ENCODE results near the gene ATP6V0D1.
A peak's percentile ranks its signal among the peaks of the same experiment; 100 is the strongest.

ATP6V0D1 gene

GRCh38 chr16:67406111-67406971, 74.6 kb downstream of the ATP6V0D1 start:
- DNase-seq (ENCODE audit: low read depth), result no peak
- no peak overlapping the region for H3K4me3 ChIP-seq (ENCODE audit: low read depth, low read length)
- TF ChIP-seq CTCF (IDR thresholded peaks at IDR 0.05; ENCODE audit: control insufficient read depth, extremely low read depth, insufficient read depth), result no peak

GRCh38 chr16:67405336-67405735, 75.6 kb downstream of the ATP6V0D1 start:
- TF ChIP-seq CTCF (IDR thresholded peaks at IDR 0.05; ENCODE audit: control insufficient read depth, extremely low read depth, insufficient read depth), result no peak
- H3K4me3 ChIP-seq (ENCODE audit: low read depth, low read length), result no peak overlapping the region
- DNase-seq (ENCODE audit: low read depth), result no peak

DNA sequence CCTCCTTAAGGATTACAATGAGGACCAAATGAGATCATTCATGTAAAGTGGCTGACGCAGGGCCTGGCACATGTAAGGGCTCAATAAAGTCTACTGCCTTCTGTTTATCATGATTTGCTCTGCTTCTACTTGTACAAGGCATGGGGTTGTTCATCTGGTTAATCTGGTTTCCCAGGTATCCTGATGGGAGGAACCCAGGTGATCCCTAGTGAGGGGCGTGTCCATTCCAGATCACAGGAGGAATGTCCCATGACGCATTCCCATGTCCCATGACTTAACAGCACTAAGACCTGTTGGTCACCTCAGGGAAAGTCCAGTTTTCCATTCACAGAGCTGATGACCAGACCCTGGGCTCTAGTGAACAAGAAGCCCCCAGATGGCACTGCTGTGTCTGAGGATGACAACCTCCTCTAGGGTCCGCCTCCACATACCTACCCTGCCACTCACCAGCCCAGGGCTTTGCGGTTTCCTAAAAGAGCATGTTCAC, 76.2 kb downstream of the ATP6V0D1 start:
- no peak overlapping the region for H3K4me3 ChIP-seq (ENCODE audit: low read depth, low read length)
- TF ChIP-seq CTCF (IDR thresholded peaks at IDR 0.05; ENCODE audit: control insufficient read depth, extremely low read depth, insufficient read depth), result no peak
- DNase-seq (ENCODE audit: low read depth), result peak; percentile 100

GRCh38 chr16:67403976-67404555, 76.9 kb downstream of the ATP6V0D1 start:
- no peak for TF ChIP-seq CTCF (IDR thresholded peaks at IDR 0.05; ENCODE audit: control insufficient read depth, extremely low read depth, insufficient read depth)
- no peak for DNase-seq (ENCODE audit: low read depth)
- H3K4me3 ChIP-seq (ENCODE audit: low read depth, low read length), result 0 out of 2 replicates have a peak overlapping the region, but pooled peaks have one; percentile 13

DNA sequence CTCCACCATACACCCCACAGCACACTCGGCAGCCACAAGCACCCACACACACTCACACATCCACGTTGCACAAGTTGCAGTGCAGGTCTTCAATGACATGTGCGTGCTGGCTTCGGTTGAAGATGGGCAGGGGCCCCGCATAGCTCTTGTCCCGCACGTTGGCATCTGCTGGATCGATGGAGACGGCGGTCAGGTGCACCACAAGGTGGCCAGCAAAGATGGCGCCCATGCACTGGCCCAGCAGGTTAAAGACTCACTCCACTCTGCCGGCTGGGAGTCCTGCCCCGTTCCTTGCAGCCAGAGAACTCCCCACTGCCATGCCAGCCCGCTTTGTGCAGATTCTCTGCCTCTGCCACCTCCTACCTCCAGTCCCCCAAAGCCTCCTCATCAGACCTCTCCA, 80.1 kb downstream of the ATP6V0D1 start:
- no peak overlapping the region for H3K4me3 ChIP-seq (ENCODE audit: low read depth, low read length)
- no peak for DNase-seq (ENCODE audit: low read depth)
- no peak for TF ChIP-seq CTCF (IDR thresholded peaks at IDR 0.05; ENCODE audit: control insufficient read depth, extremely low read depth, insufficient read depth)

GRCh38 chr16:67399749-67400704, 80.9 kb downstream of the ATP6V0D1 start:
- H3K4me3 ChIP-seq (ENCODE audit: low read depth, low read length), result no peak overlapping the region
- TF ChIP-seq CTCF (IDR thresholded peaks at IDR 0.05; ENCODE audit: control insufficient read depth, extremely low read depth, insufficient read depth), result no peak
- DNase-seq (ENCODE audit: low read depth), result no peak

All from LNCaP clone FGC (cell line).